ENCODE data around the gene GGA1.
"Not testable (repeated sequence)": the region's sequence is repeated elsewhere in the genome, so short reads cannot be mapped to it uniquely, and the experiment has no call there.

- not testable (repeated sequence) for TF ChIP-seq CTCF (IDR thresholded peaks at IDR 0.05; ENCODE audit: low read length); EZH2phosphoT487 (IDR thresholded peaks at IDR 0.05; ENCODE audit: low read length); EZH2 (optimal IDR thresholded peaks at IDR 0.05; ENCODE audit: low read depth, low read length)
These were observed 17.6 kb upstream of the GGA1 start for GRCh38 chr22:37591081-37591480.
